Ureter (tissue), 1 donor: ENCODE measurements around the gene FGD6. TPM values are rescaled to one million over a fixed set of nuclear protein-coding genes. Genes with fewer than 3 reads are reported as not detected.
"Not testable (repeated sequence)": the region's sequence is repeated elsewhere in the genome, so short reads cannot be mapped to it uniquely, and the experiment has no call there.

Source experiments
- DNase-seq: peaks from one replicate; pipeline ENCODE4 v3.0.0-alpha.2; 2020; ENCODE audit warnings: low spot score
- total RNA-seq: library from RNA; stranded (reverse); gene quantifications from one replicate; pipeline ENCODE4 v1.2.4, GENCODE V29; 2023
- donor health status: DM: yes; HTN: yes; CAD: no.

Gene FGD6
- total RNA-seq, 1 donor from 2014 or later, result 14.9 TPM

GRCh38 chr12:95234187-95234586 is 16.9 kb upstream of the FGD6 start:
- not testable (repeated sequence) for DNase-seq

GRCh38 chr12:95231190-95231589 is 13.9 kb upstream of the FGD6 start:
- no peak for DNase-seq

DNA sequence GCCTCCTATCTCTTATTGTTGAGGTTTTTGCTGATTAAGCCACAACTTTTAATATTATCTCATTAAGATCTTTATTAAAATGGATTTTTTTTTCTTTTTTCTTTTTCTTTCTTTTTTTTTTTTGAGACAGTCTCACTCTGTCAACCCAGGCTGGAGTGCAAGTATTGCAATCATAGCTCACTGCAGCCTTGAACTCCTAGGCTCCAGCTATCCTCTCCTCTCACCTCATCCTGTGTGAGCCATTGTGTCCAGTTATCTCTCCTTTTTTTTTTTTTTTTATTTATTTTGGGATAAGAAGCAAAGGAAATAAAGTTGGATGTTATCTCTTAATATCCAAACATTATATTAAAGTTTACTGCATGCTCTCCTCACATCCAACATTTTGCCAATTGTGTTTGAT is 13.0 kb upstream of the FGD6 start:
- DNase-seq, result no peak

DNA sequence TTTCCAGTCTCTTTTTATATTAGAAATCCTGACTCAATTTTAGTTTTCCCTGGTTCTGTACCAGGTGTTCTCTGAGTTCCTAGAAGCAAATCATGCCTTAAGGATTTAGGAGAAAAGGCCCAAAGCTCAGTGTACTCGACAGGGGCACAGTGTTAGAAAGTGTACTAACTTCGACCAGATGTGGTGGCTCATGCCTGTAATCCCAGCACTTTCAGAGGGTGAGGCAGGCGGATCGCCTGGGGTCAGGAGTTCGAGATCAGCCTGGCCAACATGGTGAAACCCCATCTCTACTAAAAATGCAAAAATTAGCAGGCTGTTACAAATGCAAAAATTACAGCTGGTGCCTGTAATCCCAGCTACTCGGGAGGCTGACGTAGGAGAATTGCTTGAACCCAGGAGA is 12.4 kb upstream of the FGD6 start:
- no peak for DNase-seq

GRCh38 chr12:95228617-95229016 is 11.3 kb upstream of the FGD6 start:
- no peak for DNase-seq

DNA sequence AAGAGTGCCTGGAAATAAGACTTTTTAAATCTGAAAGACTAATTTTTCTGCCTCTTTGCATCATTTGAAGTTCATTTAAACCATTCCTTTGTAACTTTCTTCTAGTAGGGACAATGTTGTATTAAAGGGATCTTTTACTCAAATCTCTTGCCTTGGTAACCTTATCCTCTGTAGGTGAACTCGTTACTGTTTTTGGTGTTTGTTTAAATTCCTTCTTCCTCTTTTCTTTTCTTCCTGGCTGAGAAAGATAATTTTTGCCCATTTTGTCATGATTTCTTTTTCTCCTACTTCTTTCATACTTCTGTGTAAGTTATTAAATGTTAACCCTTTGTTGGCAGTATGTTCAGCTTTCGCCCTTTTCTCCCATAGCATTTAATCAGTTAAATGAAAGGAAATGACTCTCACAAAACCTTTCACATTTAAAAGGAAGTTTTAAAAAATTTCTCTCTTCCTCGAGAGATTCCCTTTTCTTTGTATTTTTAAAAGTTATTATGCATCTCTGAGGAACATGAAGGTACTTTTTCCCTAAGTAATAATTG is 10.6 kb upstream of the FGD6 start:
- no peak for DNase-seq

- DNase-seq, result no peak
Observed at GRCh38 chr12:95225645-95226212, 8.5 kb upstream of the FGD6 start.

GRCh38 chr12:95224202-95225170 is 7.2 kb upstream of the FGD6 start:
- DNase-seq, result no peak

DNA sequence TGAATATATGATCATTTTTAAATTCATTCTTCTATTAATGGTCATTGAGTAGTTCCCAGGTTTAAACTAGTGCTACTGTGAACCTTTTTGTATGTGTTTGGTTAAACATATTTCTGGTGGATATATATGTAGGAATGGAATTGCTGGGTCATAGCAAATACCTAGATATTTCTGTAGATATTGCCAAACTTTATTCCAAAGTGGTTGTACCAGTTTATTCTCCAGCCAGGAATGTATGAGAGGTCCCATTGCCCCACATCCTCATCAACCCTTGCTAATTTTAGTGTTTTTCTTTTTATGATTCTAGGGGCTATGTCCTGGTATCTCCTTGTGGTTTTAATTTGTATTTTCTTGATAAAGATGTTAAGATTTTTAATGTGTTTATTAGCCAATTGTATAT is 3.5 kb upstream of the FGD6 start:
- no peak for DNase-seq

DNA sequence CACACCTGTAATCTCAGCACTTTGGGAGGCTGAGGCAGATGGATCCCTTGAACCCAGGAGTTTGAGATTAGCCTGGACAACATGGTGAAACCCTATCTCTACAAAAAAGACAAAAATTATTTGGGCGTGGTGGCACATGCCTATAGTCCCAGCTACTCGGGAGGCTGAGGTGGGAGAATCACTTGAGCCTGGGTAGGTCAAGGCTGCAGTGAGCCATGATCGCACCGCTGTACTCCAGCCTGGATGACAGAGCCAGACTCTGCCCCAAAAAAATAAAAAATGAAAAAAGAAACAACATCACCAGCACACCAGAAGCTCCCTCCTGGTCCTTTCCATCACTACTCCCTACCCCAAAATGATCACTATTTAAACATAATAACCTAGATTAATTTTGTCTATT is 2.9 kb upstream of the FGD6 start:
- DNase-seq, result no peak

DNA sequence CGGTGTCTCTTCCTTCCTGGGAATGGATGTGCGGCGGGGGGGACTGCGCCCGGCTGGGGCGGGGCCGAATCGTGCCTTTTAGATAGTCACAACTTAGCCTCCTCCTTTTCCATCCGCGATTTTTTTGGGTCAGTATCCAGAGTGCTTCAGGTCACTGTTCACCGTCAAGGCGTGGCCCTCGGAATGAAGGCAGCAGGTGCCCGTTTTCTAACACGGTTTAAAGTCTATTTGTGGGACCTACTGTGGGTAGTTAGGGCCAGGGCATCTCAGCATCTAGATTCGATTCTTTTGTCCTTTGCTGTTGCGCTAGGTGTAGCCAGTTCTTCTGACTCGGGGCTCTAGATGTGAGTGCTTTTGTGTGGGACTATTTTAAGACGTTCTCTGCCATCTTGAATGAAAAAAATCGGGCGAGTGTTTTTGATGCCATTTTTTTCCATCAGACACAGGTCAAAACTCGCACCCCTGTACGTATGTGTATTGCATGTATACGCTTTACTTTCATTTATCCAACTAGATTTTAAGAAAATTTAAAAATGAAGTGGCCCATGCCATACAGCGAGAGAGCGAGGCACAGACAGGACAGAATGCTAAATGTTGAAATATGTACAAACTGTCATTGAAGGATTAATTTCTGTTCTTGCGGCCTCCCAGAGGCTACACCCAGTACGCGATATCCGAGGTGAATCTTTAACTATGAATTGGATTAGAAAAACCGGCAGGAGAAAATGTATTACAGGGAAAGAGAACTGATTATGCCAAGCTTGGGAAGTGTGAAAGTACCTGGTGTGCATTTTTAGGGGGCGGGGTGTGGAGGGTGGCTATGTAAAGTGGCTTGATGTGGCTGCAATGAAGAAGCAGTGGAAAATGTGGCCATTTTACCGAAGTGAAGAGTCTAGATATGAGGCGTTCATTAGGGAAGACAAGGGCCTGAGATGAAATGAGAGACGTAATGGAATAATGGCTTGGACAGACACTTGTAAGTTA is 1.2 kb upstream of the FGD6 start:
- DNase-seq, result peak; percentile 85

- no peak for DNase-seq
Observed at GRCh38 chr12:95216711-95217376, 423 bp downstream of the FGD6 start.

DNA sequence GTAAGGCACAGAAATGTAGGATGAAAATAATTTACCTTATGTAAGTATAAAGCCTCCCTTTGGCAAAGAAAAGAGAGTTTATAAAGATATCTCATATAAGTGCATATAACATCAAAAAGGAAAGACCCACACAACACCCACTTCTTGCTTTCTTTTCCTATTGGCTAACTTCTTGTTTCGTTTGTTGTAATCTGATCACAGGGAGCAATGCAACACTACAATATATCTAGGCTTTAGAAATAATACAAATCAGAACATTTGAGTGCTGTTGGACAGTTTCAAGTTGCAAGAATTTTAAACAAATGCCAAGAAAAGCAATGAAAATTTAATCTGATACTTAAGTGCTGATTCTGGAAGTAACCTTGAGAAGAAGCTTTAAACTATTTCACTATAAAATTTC is 1.3 kb downstream of the FGD6 start:
- no peak for DNase-seq

DNA sequence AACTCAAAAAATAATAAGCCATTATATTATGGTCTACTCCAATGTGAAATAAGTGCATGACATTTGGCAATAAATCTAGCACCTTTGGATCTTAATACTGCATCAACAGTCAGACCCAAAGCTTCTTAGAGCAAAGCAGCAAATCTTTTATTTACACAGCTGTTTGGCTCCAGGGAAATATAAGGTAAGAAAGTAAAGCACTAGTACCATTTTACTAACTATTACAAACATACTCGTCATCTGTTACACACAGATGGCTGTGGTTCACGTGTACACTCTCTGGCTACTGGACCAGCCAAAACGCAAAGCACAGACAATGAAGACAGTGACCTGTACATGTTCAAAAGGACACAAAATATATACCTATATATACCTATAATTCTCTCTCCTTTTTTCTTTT is 2.8 kb downstream of the FGD6 start:
- DNase-seq, result no peak

GRCh38 chr12:95213928-95214327 is 3.3 kb downstream of the FGD6 start:
- no peak for DNase-seq

DNA sequence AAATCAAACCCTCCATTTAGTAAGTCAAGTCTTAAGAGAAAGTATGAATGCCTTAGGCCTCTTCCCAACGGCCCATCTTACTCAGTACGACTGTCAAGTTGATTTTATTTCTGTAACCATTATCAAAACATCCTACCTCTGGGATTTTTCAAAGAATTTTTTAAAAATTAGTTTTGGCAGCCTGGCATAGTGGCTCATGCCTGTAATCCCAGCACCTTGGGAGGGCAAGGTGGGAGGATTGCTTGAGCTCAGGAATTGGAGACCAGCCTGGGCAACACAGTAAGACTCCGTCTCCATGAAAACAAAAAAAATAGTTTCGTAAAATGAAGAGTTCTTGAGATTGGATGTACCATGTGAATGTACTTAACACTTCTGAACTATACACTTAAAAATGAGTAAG is 4.1 kb downstream of the FGD6 start:
- DNase-seq, result no peak

DNA sequence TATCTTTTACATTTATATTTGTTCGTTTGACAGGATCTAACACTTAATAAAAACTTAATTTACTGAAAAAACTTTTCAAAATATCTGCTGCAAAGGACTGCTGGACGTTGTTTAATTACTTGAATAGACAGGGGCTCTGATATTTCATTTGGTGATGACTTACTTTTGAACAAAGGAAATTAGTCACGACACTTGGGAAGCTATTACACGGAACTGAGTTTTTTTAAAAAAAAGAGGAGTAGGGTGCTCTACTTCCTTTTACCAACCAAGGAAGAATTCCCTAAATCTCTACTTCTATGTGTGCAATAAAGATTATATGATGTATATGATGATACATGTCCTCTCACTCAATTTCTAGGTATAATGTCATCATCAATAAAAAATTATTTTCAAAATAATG is 4.7 kb downstream of the FGD6 start:
- no peak for DNase-seq

DNA sequence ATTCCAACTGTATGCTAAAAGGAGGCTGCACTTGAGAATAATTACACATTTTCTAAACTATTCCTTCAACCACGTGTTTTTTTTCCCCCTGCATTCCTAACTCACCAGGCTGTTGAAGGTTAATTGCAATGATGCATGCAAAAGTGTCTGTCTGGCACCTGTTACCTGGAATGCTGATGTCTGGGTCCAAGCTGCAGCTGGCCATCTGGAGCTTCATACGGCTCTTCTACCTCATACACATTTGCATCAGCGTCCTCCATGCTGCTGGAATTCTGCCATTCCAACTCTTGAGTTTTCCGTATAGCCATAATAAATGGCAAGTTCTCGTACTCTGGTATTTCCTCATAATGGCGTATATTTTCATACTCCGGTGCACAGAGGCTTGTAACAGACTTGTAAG is 8.6 kb downstream of the FGD6 start:
- no peak for DNase-seq

- no peak for DNase-seq
Observed at GRCh38 chr12:95207407-95207806, 9.9 kb downstream of the FGD6 start.

GRCh38 chr12:95206916-95207315 is 10.4 kb downstream of the FGD6 start:
- DNase-seq, result no peak

- peak; percentile 44 for DNase-seq
Observed at GRCh38 chr12:95205685-95206084, 11.6 kb downstream of the FGD6 start.
